Measurements from ENCODE around the gene OR51B2.
A peak's percentile ranks its signal among the peaks of the same experiment; 100 is the strongest.
"Not testable (repeated sequence)": the region's sequence is repeated elsewhere in the genome, so short reads cannot be mapped to it uniquely, and the experiment has no call there.

Gene OR51B2

DNA sequence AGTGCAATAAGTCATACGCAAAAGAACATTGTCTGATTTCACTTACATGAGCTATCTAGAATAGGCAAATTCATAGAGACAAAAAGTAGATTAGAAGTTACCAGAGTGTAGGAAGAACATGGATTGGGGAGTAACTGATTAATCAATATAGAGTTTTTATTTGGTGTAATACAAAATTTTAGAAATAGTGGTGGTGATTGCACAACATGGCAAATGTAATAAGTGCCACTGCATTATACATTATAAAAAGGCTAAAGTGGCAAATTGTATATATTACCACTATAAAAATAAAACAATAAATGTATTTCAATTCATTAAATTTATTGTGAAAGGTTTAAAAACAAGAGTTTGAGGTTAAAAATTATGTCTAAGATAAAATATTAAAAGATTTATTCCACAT is 13.7 kb downstream of the OR51B2 start:
- DNase-seq, result no peak

DNA sequence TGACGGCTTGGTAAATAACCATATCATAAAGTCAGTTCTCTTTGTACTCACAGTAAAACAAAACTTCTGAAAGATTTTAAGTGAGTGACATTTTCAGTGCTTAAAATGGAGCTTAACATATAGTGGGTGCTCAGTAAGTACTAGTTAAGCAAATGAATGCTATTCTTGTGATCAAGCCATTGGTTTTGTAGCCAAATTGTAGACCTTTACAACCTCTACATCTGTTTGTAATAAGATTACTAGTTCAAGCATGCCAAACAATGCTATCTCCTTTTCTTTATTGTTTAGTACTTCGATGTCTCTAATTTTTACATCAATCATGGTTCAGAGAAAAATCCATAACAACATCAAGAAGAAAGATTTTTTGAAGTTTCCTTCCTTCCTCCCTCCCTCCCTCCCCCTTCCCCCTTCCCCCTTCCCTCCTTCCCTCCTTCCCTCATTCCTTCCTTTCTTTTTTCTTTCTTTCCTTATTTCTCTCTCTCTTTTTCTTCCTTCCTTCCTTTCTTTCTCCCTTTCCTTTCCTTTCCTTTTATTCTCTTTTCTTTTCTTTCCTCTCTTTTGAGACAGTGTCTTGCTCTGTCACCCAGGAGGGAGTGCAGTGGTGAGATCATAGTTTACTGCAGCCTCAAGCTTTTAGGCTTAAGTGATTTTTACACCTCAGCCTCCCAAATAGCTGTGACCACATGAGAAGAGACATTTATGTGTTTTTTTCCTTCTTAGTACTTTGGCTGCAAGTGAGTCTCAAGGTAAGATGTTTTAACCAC is 16.7 kb downstream of the OR51B2 start:
- DNase-seq, result no peak

DNA sequence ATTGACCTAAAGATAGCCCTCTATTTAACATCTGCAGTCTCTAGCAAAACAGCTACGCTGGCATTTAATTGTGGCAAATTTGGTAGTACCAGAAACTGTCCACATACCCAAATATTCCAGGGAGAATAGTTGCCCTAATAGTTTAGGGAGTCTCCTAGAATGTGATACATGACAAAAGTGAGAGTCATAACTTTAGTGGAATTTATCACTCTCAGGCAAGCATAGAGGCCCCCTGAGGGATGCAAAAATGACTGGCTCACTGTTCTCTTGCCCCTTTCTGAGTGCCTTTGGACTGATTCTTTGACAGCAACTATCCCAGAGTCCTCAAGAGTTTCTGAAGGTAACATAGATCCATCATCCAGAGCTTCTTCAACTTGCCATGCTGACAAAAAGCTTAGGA is 20.1 kb downstream of the OR51B2 start:
- no peak for DNase-seq

DNA sequence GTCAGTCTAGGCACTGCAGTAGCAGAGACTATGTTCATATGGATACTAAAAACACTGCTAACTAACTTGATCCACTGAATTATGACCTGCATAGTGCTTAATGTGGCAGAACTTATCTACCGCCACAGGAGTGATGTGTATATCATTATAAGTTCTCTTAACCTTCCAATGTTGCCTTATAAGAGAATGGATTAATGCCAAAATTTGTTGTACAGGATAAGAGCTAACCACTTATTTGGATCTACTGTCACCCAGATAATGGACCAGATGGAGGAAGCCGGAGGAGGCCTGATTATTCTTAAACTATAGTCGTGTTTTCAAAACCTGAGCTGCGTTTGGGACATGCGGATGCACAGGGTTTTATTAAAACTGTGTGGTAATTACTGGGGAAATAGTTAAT is 20.5 kb downstream of the OR51B2 start:
- DNase-seq, result no peak

DNA sequence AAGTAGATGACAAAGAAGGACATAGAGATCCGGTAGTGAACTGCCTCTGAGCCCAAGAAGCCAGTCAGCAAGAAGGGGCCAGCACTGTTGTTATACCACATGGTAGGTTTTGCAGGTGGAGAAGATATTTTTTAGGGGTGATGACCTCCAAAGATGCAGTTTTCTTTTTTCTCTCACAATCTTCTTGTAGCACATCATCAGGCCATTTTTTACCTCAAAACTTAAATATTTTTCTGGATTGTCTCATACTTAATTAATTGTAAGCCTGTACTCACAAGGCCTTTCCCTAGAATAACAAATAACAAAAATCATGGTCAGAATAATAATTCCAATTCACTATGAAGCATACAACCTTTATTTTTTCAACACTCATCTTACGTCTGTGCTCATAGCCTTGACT is 22.3 kb downstream of the OR51B2 start, which contains the start of gene OR51B4:
TSS of gene OR51B4 (minus strand) at position 101 of the 400 bp plus-strand sequence. CDS start at position 101, 0 bp downstream.
- DNase-seq, result no peak

DNA sequence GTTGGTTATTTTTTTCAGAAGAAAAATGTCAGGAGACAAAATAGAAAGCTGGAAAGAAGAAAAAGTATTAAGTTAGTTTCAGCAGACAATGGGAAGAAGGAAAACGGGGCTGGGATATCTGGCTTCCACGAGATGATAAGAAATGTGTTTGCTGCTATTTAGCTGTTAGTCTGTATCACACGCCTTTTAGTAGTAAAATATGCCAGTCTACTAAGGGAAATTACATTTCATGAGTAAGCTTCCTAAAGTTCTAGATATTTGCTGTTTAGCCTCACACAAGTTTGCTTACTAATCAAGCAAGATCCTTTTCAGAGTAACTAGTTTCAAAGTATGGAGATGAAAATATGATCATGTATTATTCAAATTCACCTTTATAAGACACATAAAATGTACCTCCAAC is 23.8 kb downstream of the OR51B2 start:
- no peak for DNase-seq

DNA sequence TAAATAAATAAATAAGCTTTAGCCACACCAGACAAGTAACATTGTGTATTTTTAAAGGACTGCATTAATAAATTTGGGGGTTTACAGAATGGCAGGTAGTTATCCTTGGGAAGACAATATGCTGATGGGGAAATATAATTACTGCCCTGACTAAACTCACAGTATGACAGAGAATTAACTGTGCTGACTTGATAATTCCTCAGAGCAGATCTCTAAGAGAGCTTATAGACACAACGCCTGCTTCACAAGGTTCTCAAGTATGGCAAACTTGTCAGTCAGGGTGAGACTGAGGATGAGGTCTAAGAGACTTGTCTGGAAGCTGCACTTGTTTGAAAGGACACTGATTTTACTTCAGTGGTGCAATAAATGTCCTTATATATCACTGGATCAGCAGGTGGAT is 25.6 kb downstream of the OR51B2 start:
- DNase-seq, result no peak

DNA sequence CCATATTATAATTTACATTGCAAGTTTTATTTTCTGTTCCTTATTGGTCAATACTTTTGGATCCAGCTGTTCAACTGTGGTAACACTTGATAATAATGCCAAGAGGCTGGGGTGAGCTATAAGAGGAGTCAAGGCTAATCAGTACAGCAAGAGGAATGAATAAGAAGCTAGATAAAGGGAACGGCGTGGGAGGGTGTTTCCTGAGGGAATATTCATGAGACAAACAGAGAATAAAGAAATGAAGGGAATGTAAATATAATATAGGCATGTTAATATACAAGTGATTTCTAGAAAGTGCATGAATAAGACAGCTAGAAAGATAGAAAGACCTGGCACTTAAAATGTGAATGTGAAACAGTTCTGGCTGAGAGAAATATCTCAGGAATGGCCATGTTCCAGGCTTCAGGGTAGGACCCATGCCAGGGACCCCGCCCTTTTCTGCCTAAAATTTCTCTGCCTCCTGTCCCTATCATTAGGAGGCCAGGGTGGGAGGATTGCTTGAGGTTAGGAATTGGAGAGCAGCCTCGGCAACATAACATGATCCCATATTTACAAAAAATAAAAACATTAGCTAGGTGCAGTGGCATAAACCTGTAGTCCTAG is 26.3 kb downstream of the OR51B2 start:
- no peak for DNase-seq

DNA sequence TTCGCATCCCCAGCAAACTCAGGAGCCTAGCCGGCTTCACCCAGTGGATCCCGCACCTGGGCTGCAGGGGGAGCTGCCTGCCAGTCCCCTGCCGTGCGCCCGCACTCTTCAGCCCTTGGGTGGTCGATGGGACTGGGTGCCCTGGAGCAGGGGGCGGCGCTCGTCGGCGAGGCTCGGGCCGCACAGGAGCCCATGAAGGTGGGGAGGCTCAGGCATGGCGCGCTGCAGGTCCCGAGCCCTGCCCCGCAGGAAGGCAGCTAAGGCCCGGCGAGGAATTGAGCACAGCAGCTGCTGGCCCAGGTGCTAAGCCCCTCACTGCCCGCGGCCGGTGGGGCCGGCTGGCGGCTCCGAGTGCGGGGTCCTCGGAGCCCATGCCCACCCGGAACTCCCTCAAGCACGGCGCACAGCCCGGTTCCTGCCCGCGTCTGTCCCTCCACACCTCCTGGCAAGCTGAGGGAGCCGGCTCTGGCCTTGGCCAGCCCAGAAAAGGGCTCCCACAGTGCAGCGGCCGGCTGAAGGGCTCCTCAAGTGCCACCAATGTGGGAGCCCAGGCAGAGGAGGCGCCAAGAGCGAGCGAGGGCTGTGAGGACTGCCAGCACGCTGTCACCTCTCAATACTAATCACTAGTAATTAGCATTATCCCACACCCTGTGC is 29.6 kb downstream of the OR51B2 start:
- not testable (repeated sequence) for DNase-seq

DNA sequence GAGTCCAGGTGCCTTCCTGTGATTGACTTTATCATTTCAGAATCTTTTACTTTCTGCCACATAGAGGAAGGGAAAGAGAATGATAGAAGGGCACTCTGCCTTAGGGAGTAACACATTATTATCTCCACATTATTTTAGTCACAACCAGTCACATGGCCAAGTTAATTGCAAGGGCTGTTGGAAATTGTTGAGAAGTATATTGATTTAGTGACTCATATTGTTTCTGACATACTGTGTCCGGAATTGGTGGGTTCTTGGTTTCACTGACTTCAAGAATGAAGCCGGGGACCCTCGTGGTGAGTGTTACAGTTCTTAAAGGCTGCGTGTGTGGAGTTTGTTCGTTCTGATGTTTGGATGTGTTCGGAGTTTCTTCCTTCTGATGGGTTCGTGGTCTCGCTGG is 31.1 kb downstream of the OR51B2 start:
- no peak for DNase-seq

DNA sequence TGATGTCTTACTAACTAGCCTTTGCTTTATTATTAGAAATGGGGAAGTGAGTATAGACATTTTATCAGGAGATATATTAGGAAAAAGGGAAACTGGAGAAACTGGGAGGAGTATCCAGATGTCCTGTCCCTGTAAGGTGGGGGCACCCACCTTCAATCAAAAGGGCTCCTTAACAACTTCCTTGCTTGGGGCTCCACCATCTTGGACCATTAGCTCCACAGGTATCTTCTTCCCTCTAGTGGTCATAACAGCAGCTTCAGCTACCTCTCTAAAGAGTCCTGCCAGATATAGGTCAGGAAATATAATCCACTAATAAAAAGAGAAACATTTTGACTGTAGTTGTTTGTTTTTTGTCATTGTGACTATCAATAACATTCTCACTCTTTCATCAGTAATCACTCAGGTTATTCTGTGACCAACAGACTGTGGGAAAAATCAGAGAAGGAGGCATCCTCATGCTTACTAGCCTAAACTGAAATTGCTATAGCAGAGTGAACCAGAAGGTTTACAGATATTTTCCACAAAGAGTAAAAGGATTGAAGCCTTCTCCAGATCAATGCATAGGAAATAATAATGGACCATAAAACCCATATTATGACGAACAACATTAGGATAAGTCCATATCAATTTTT is 32.8 kb downstream of the OR51B2 start:
- DNase-seq, result peak; percentile 6

DNA sequence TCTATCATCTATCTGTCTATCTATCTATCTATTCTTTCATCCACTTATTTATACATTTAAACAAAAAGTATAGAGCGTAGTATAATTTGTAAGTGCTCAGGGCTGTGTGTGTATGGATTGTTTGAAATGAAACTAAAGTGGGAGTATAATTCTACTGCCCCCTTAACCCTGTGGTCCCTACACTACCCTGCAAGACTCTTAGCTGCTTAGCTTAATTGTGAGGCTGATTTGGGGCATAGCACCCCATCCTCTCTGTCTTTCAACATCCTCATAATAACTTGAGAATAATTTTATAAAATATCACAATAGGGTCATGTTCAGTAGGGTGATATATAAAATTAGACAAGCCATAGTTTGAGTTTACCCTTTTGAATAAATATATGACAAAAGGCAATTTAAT is 34.0 kb downstream of the OR51B2 start:
- DNase-seq, result no peak

DNA sequence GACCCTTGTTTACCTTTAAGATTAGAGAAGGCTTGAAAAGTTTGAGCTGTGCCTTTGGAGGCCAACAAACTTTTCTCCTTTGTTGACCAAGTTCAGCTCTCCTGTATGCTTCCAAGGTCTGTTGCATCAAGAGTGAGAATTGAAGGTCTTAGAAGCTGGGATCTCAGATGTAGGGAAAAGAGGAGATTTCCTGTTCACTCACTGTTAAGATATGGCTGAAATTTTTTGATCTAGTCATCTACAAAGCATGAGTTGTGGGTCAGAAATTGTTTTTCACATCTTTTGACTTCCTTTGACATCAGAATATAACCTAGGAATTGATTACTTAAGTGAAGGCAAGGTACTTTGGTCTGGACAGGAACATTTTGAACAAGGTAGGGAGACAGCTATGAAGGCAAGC is 34.4 kb downstream of the OR51B2 start:
- no peak for DNase-seq

DNA sequence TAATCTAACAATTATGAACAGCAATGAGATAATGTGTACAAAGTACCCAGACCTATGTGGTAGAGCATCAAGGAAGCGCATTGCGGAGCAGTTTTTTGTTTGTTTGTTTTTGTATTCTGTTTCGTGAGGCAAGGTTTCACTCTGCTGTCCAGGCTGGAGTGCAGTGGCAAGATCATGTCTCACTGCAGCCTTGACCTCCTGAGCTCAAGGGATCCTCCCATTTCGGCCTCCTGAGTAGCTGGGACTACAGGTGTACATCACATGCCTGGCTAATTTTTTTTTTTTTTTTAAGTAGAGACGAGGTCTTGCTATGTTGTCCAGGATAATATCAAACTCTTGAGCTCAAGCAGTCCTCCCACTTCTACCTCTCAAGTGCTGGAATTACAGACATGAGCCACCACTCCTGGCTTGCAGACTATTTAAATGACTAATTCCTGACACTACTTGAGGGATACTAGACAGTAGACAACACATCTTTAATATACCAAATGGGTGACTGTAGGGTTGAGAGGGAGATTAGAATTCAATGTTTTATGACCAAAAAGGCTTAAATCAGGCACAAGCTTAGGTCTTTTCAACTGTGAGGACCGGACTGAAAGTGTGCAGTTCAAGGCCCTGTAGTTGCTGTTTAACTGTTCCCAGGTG is 35.1 kb downstream of the OR51B2 start:
- DNase-seq, result no peak

DNA sequence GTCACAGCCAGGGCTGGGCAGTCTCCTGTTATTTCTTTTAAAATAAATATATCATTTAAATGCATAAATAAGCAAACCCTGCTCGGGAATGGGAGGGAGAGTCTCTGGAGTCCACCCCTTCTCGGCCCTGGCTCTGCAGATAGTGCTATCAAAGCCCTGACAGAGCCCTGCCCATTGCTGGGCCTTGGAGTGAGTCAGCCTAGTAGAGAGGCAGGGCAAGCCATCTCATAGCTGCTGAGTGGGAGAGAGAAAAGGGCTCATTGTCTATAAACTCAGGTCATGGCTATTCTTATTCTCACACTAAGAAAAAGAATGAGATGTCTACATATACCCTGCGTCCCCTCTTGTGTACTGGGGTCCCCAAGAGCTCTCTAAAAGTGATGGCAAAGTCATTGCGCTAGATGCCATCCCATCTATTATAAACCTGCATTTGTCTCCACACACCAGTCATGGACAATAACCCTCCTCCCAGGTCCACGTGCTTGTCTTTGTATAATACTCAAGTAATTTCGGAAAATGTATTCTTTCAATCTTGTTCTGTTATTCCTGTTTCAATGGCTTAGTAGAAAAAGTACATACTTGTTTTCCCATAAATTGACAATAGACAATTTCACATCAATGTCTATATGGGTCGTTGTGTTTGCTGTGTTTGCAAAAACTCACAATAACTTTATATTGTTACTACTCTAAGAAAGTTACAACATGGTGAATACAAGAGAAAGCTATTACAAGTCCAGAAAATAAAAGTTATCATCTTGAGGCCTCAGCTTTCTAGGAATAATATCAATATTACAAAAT is 35.8 kb downstream of the OR51B2 start:
- DNase-seq, result no peak

DNA sequence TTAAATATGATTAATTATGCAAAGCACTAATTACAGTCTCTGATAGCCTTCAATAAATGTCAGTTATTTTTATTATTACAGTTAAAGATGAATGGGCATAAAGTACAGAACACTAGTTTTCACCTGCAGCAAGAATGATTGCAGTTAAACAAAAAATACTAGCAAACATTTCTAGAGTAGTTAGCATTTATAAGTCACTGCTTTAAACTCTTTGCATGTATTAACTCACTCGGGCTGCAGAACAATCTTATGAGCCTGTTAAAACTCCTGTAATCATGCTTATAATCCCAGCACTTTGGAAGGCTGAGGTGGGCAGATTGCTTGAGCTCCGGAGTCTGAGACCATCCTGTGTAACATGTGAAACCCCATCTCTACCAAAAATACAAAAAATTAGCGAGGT is 37.2 kb downstream of the OR51B2 start:
- DNase-seq, result no peak

DNA sequence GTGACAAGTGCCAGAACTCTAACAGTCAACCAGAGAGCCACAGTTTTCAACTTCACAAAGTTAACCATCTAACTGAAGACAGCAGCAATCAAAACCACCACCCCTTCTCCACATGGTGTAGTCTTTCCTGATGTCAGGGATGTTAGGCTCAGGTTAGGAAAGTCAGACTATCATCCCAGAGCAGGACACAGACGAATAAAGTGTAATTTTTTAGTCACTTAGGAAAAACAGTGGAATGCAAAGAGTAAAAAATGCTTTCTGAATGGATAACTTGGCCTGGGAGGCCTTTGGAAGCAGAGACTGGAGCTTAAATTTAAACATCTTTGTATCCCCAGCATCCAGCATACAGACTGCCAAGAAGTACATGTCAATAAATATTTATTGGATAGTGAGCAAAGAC is 37.7 kb downstream of the OR51B2 start:
- no peak for DNase-seq

DNA sequence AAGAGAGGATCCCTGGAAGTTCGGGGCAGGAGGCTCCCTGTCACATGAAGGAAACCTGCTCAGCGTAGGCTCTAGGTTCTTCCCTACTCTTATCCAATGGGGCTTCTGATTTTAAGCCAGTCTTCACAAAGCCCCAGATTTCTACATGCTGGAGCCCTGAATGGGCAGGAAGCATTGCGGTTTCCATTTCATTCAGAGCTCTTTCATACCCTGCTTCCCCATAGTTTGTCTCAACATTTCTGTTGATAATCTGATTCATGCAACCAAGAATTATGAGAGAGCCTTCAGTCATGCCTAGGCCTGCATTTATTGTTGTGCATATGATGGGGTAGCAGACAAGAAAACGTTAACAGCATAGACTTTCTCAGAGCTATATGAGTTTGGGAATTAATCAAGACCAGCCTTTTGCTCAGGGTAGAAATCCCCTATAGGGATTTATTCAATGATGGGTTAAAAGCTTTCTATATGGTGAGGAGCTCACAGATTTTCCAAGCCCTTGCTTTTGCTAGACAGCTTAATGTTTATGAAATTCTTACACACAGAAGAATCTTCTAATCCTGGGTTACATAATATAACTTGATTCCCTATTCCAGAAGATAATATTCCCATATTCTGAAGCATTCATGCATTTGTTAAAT is 38.3 kb downstream of the OR51B2 start:
- DNase-seq, result no peak

DNA sequence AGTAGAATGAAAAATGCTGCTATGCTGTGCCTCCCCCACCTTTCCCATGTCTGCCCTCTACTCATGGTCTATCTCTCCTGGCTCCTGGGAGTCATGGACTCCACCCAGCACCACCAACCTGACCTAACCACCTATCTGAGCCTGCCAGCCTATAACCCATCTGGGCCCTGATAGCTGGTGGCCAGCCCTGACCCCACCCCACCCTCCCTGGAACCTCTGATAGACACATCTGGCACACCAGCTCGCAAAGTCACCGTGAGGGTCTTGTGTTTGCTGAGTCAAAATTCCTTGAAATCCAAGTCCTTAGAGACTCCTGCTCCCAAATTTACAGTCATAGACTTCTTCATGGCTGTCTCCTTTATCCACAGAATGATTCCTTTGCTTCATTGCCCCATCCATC is 39.5 kb downstream of the OR51B2 start:
- no peak for DNase-seq

DNA sequence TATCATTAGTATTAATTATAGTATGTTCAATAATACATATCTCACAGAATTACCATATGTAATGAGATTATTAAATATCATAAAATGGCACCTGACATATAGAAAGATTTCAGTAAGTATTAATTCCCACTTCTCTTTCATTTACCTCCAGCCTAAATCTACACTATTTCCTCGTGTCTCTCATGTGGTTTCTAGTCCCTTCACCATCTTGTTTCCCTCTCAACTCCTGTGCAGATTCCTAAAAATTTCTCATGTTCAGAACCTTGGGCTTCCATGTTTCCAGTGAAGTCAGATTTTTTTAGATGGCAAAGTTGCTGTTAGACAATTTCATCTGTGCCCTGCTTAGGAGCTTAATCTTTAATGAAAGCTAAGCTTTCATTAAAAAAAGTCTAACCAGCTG is 40.2 kb downstream of the OR51B2 start:
- no peak for DNase-seq

DNA sequence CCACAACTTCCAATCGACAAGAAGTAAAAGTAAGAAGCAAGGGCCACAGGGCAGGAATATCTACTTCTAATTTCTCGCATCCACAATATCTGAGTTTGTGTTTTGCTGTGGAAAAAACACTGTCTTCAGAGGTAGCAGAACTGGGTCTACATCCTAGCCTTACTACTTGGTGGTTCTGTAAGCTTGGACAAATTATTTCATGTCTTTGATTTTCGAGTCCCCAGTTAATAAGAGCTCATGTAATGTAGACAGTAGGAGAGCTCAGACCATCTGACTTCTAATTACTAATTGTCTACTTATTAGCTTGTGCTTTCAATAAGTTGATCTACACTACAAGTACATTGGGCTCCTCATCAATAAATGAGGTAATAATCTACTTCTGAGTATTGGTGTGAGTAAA is 41.0 kb downstream of the OR51B2 start:
- DNase-seq, result no peak

DNA sequence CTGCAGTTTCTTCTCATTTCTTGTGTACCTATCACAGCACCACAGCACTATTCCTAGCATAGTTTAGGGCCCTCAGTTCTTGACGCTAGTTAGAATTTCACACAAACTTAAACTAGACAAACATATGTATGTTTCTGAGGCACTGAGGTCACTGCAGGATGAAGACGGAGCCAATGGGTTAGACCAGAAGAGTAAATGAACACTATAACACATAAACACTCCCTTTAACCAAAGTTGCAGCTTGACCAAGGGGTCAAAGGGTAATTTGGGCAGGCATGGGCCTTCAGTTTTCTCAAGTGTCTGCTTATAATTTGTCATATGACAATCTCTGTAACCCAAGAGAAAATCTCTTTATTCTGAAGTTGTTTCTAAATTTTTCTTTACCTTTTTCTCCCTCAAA is 41.5 kb downstream of the OR51B2 start:
- no peak for DNase-seq
